ENCODE measurements around the gene BRI3BP.

- TF ChIP-seq CTCF (IDR thresholded peaks at IDR 0.05) (no peak), POLR2A (IDR thresholded peaks at IDR 0.05) (no peak)
These were observed 24.4 kb downstream of the BRI3BP start for GRCh38 chr12:125017801-125018200.
